Measurements from ENCODE around the gene TAF1C.

DNA sequence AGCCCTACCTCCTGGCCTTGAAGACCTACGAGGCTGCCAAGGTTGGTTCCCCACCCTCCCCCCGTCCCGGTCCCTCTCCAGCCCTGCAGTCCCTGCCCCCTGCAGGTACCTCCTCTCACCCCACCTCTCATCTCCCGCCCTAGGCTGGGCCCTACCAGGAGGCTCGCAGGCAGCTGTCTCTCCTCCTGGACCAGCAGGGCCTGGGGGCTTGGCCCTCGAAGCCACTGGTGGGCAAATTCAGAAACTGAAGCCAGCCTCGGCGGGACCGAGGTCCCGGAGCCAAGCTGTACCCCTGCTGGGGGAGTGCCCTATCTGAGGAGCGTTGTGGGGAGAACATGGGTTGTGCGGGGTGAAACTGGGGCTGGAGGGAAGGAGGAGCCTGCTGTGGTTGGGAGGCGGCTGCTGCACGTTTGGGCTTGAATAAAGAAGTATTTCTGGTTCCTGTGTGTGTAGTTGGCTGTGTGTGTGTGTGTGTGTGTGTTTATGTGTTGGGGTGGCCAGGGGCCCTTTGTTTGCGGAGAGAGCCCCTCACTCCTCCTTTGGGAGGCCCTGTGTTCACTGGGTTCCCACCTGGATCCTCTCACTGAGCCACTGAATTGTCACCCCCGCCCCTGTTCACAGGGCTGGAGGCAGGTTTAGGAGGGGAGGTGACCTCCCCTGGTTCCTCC, 10.0 kb upstream of the TAF1C start:
- TF ChIP-seq POLR2A (IDR thresholded peaks at IDR 0.05) = no peak
- no peak for TF ChIP-seq CTCF (IDR thresholded peaks at IDR 0.05)

Measured in esophagus squamous epithelium (tissue), 4 donors.